ENCODE results near the gene RHO.
"Not testable (repeated sequence)": the region's sequence is repeated elsewhere in the genome, so short reads cannot be mapped to it uniquely, and the experiment has no call there.

The RHO gene

DNA sequence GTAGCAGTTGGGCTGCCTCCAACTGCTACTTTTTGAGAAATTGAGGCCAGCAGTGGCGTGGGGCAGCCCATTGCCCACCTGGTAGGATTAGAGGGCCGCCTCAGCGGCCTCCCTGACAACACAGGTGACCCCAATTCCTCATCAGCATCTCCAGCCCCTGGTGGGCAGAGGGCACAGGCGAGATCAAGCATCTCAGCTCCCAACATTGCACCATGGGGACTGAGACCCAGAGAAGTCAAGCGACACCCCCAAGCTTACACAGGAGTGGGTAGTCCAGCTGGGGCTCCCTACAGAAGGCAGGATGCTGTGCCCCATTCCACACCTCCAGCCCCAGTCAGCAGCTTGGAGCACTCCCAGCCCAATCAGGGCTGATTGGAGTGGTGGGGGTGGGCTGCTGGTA, 14.3 kb downstream of the RHO start:
- no peak for DNase-seq (ENCODE audit: low read depth in 2 of 3, low spot score in 1 of 3)

DNA sequence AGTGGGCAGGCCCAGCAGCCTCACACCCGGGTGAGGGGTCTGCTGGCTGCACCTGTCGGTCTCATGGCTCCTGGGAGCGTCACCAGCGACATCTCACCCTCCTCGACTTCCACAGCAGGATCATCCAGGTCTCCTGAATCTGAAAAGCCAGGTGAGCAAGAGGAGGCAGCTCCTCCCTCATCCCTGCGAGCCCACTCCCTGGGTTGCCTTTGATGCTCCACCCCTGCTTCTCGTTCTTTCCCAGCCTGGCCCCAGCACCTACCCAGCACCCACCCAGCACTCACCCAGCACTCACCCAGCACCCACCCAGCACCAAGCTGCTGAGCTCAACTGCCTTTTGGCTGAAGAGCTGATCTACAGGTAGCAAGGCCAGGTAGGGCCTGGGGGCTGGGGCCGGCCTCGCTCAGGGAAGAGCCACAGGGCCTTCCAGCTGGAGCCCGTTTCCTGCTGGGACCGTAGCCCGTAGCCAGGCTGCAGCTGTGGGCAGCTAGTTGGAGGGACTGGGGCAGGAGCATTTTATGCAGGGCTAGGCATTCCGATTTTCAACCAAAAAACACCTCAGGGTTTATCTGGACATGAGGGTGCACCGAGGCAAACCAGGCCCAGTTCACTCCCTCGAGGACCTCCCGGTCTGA, 14.8 kb downstream of the RHO start, which contains the start of gene H1-8:
Gene H1-8, plus strand, starts transcription at position 20 of the 635 bp plus-strand sequence. Its CDS starts 44 bp downstream, at position 64.
- no peak for DNase-seq (ENCODE audit: low read depth in 2 of 3, low spot score in 1 of 3)

DNA sequence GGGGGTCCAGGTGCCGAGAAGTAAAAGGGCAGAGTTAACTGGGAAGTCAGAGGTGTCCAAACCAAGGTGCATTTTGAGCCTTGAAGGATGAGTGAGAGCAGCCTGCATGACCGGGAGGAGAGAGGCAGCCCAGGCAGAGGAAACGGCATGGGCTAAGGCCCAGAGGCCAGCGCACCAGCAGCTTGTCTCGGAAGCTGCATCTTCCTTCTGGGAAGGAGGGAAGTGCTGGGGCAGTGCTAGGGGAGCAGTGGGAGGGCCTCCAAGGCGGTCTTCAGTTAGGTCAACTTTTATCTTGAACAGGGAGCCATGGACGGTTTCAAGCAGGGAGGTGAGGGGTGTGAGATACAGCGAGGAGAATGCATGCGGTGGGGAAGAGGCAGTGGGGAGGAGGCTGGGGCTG, 15.6 kb downstream of the RHO start:
- no peak for DNase-seq (ENCODE audit: low read depth in 2 of 3, low spot score in 1 of 3)

GRCh38 chr3:129545951-129546350, 17.5 kb downstream of the RHO start:
- DNase-seq (ENCODE audit: low read depth in 2 of 3, low spot score in 1 of 3): not testable (repeated sequence)

GRCh38 chr3:129547241-129547640, 18.8 kb downstream of the RHO start:
- no peak for DNase-seq (ENCODE audit: low read depth in 2 of 3, low spot score in 1 of 3)

- DNase-seq (ENCODE audit: low read depth in 2 of 3, low spot score in 1 of 3): no peak
Measured at GRCh38 chr3:129548104-129548965, 19.9 kb downstream of the RHO start.

- no peak for DNase-seq (ENCODE audit: low read depth in 2 of 3, low spot score in 1 of 3)
Measured at GRCh38 chr3:129549006-129549800, 20.8 kb downstream of the RHO start.

GRCh38 chr3:129549805-129550204, 21.4 kb downstream of the RHO start:
- DNase-seq (ENCODE audit: low read depth in 2 of 3, low spot score in 1 of 3): no peak

- no peak for DNase-seq (ENCODE audit: low read depth in 2 of 3, low spot score in 1 of 3)
Measured at GRCh38 chr3:129552287-129553050, 24.0 kb downstream of the RHO start.

- DNase-seq (ENCODE audit: low read depth in 2 of 3, low spot score in 1 of 3): no peak
Measured at GRCh38 chr3:129553171-129553570, 24.7 kb downstream of the RHO start.

- DNase-seq (ENCODE audit: low read depth in 2 of 3, low spot score in 1 of 3): no peak
Measured at GRCh38 chr3:129553719-129554118, 25.3 kb downstream of the RHO start.

- DNase-seq (ENCODE audit: low read depth in 2 of 3, low spot score in 1 of 3): no peak
Measured at GRCh38 chr3:129554356-129555152, 26.1 kb downstream of the RHO start.

DNA sequence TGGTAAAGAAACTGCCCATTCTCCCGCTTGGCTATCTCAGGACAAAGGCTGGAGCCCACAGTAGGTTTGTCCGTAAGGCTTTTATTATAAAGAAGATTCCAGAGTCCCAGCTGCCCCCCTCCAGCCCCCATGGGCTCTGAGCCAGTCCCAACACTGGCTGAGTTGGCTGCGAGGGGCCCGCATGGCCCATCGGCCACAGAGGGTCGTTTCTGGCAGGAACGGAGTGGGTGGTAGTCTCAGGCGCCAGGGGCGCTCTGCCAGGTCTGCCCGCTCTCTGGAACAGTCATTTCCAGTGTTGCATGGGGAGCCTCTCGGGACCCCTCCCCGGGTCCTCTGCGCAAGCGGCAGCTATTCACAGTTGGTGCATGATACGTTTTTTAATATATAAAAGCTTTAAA, 26.7 kb downstream of the RHO start:
- no peak for DNase-seq (ENCODE audit: low read depth in 2 of 3, low spot score in 1 of 3)

GRCh38 chr3:129555616-129556357, 27.3 kb downstream of the RHO start:
- no peak for DNase-seq (ENCODE audit: low read depth in 2 of 3, low spot score in 1 of 3)

- no peak for DNase-seq (ENCODE audit: low read depth in 2 of 3, low spot score in 1 of 3)
Measured at GRCh38 chr3:129556358-129556695, 27.9 kb downstream of the RHO start.

DNA sequence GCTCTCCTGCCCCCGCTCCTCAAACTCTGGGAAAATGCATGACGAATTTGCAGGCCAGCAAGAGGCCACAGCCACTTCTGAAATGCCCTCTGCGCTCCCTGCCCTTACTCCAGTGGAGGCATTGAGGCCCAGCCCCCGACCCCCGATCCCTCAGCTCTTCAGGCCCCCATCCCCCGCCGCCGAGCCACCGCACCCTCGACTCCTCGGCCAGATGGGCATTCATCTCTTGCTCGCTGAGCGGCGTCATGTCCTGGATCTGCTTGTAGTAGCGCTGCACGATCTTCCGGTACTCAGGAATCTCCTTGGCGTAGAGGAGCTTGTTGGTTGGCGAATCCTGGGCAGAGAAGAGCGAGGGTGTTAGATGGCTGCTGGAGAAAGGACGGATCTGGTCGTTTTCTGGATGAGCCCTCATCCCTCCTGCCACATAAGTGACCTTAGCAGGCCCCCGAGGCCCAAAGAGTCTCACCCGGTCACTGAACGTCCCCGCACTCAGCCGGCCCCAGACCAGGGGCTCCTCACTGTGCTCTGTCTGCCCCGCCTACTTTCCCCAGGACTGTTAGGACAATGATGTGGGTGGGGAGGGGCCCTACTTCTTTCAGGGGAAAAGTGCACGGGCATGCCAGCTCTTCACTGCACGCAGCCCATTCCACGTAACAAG, 28.6 kb downstream of the RHO start:
- no peak for DNase-seq (ENCODE audit: low read depth in 2 of 3, low spot score in 1 of 3)

- DNase-seq (ENCODE audit: low read depth in 2 of 3, low spot score in 1 of 3): no peak
Measured at GRCh38 chr3:129557548-129557894, 29.1 kb downstream of the RHO start.

DNA sequence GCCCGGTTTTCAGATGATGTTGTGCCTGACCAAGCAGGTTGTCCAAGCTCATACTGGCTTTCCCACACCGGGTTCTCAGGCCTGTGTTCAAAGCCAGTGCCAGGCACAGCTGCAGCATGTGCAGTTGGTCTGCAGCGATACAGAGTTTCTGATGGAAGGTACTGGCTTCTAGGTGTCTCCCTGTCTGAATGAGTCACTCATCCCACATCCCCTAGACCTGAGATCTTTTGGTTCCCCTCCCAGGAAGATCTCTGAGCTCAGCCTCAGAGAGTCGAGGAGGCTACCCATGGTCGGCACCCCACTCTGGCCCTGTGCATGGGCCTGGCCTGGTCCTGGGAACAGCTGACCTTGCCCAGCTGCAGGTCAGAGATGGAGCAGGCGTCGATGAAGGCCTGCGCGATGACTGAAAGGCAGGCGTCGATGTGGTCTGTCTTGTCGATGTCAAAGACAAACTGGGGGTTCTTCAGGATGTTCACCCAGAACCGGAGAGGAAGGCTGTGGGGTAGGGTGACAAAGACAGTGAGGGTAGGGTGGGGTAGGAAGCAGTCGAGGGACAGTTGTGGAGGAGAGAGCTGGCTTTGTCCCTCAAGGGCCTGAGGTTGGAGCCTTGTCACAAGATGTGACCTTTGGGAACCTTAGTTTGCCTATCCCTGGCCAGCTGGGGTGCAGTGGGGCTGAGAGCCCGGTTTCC, 29.8 kb downstream of the RHO start:
- DNase-seq (ENCODE audit: low read depth in 2 of 3, low spot score in 1 of 3): no peak

Data from stimulated activated CD4-positive, alpha-beta T cell treated with anti-CD3 and anti-CD28 coated beads, Interleukin-12 subunit alpha, Interleukin-12 subunit beta, amount 100 ng/mL, for 48 hours (primary cell).